WI38 (cell line): ENCODE data around the gene SNX10.

Source experiments
- H3K4me3 ChIP-seq: 2 replicates; pipeline ENCODE4 v1.5.1; 2011; ENCODE audit warnings: low read depth, mild to moderate bottlenecking, control low read depth, low read length
- TF ChIP-seq, protein P1 (sequence below): IDR thresholded peaks from 2 replicates; pipeline ENCODE4 v1.5.1; 2012; ENCODE audit warnings: low read depth, mild to moderate bottlenecking, control low read depth, low read length

SNX10 gene

DNA sequence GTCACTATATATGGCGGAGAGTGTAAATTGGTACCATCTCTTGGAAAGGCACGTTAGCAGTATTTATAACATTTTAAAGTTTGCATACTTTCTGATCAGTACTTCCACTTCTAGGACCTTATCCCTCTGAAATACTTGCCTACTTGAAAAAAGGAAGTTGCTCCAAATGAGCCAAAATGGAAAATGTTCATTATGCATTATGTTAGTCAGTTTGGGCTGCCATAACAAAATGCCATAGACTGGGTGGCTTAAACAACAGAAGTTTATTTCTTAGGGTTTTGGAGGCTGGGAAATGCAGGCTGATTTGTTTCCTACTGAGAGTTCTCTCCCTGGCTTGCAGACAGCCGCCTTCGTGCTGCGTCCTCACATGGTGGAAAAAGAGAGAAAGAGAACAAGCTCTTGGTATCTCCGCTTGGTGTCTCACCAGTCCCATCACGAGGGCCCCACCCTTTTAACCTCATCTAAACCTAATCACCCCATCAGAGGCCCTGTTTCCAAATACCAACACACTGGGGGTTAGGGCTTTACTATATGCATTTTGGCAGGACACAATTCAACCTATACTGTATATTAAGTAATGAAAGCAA lies 6.9 kb downstream of the SNX10 start:
- TF ChIP-seq, protein P1, sequence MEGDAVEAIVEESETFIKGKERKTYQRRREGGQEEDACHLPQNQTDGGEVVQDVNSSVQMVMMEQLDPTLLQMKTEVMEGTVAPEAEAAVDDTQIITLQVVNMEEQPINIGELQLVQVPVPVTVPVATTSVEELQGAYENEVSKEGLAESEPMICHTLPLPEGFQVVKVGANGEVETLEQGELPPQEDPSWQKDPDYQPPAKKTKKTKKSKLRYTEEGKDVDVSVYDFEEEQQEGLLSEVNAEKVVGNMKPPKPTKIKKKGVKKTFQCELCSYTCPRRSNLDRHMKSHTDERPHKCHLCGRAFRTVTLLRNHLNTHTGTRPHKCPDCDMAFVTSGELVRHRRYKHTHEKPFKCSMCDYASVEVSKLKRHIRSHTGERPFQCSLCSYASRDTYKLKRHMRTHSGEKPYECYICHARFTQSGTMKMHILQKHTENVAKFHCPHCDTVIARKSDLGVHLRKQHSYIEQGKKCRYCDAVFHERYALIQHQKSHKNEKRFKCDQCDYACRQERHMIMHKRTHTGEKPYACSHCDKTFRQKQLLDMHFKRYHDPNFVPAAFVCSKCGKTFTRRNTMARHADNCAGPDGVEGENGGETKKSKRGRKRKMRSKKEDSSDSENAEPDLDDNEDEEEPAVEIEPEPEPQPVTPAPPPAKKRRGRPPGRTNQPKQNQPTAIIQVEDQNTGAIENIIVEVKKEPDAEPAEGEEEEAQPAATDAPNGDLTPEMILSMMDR: no peak
- H3K4me3 ChIP-seq: no peak overlapping the region

DNA sequence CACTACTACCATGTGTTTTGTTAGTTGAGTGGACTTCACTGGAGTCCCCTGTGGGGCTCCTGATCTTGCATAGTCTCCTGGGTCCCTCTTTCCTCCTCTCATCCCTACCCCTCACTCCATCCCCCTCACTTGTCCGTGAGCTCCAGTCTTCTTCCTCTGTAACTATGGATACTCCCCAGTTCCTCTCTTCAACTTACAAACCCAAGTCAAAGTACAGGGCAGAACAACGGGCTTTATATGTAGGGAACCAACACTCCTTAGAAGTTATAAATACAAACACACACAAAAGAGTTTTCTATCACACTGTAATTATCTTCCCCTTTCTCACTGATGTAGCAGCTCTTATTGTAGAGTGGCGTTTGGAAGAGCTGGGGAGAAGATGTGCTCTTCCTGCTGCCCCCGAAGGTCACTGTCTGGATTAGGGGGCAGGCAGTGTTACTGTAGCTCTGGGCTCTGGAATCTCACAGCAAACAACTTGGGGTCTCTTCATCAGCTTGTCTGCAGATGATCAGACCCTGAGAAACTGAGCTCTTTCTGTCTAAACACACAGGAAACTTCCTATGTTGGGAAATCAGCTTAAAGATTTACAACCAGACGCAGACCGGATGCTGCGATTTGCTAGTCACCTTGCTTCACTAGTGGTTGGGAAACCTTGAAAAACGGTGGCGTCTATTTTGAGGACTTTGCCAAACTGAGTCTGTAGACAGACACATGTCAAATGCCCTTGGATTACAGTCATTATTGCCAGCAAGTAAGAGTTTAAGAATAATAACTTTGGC lies 13.6 kb downstream of the SNX10 start:
- TF ChIP-seq, protein P1: no peak
- H3K4me3 ChIP-seq: no peak overlapping the region

DNA sequence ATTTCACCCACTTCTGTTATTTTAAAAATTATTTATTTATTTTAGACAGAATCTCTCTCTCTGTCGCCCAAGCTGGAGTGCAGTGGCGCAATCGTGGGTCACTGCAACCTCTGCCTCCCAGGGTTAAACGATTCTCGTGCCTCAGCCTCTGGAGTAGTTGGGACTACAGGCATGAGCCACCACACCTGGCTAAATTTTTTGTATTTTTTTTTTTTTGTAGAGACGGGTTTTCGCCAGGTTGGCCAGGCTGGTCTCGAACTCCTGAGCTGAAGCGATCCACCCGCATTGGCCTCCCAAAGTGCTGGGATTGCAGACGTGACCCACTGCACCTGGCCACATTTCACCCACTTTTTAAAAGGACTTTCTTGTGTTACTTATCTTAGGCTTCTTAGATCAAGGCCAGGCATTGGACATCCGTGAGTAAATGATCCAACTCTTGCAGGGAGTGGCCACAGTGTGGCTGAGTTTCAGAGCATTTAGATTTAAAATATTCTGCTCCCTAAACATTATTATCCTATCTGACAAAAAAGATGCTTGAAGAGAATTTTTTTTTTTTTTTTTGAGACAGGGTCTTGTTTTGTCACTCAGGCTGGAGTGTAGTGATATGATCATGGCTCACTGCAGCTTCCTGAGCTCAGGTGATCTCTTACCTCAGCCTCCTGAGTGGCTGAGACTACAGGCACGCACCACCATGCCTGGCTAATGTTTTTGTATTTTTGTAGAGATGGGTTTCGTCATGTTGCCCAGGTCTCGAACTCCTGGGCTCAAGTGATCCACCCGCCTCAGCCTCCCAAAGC lies 14.4 kb downstream of the SNX10 start:
- no peak overlapping the region for H3K4me3 ChIP-seq
- TF ChIP-seq, protein P1: no peak

DNA sequence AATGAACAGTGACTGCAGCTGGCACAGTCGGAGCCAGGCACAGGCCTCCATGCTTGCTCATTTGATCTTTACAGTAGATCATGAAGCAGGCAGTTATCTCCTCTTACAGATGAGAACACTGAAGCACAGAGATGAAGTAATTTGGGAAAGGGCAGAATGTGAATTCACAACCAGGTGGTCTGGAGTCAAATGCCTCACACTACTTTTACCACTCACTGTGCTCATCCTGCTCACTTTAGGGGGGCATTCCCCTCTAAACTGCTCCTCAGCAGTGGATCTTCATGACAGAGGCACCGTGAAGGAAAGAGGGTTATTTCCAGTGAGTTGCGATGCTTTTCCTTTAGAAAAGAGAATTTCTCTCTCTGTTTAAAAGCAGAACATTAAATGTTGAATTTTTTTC lies 15.1 kb downstream of the SNX10 start:
- TF ChIP-seq, protein P1: no peak
- no peak overlapping the region for H3K4me3 ChIP-seq

DNA sequence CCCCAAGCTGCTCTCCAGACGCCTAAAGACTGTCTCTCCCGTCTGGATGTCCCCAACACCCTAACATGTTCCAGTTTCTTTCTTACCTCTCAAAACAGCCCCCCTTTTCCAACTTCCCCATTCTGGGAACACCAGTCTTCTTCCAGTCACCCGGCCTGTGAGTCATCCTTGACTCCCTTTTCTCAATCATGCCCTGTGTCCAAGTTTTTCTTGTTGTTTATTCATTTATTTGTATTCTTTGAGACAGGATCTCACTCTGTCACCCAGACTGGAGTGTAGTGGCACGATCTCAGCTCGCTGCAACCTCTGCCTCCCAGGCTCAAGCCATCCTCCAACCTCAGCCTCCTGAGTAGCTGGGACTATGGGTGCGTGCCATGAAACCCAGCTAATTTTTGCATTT lies 15.6 kb downstream of the SNX10 start:
- TF ChIP-seq, protein P1: no peak
- H3K4me3 ChIP-seq: no peak overlapping the region

DNA sequence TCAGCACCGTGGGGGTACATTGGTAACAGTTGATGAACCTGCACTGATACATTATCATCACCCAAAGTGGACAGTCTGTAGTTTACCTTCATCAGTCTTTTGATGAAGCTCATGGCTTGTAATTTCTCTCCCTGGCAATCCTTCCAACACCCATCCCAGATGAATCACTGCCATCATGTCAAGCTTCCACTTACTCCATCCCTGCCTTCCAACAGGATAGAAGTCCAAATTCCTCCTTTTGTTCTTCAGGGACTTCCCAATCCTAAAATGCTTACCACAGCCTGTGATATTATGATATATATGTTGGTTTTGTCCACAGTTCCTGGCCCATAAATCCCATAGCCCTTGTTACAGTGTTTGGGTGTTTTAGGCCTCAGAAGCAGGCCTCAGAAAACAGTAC lies 16.1 kb downstream of the SNX10 start:
- TF ChIP-seq, protein P1: no peak

DNA sequence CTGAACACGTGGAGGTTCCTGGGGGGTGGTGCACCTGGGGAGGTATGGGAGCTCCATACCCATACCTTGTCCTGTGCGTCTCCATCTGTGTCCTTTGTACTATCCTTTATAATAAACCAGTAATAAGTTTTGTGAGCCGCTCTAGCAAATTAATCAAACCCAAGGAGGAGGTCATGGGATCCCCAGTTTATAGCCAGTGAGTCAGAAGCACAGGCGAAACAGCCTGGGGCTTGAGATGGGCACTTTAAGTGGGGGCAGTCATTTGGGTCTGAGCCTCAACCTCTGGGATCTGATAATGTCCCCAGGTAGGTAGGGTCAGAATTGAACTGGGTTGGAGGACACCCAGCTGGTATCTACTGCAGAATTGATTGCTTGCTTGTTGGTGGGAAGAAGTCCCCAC lies 16.9 kb downstream of the SNX10 start:
- TF ChIP-seq, protein P1: no peak
- H3K4me3 ChIP-seq: no peak overlapping the region

More for the DNA sequence above, 16.1 kb downstream of the SNX10 start:
- no peak overlapping the region for H3K4me3 ChIP-seq
